IMR-90 (cell line): ENCODE results near the gene IL16. TPM values are rescaled to one million over a fixed set of nuclear protein-coding genes. Genes with fewer than 3 reads are reported as not detected.
A peak's percentile ranks its signal among the peaks of the same experiment; 100 is the strongest.

Source experiments
- ATAC-seq: fragments of 200-7000 bp; cut with Tn5 transposase; 2 replicates; pipeline ENCODE4 v1.9.1; 2020; ENCODE audit warnings: low read depth, mild to moderate bottlenecking, moderate library complexity
- BruUV-seq: library from RNA; stranded (reverse); fragments of 400-500 nt; replicated peaks from 2 replicates; lab custom pipeline; 2021; lab: Mats Ljungman, UMichigan
- CTCF ChIA-PET: fragments of 300-600 bp; formaldehyde crosslinking; extraction: SDS; loops from one replicate; lab custom pipeline; 2021; ENCODE audit warnings: antibody characterized with exemption; lab: Yijun Ruan, JAX
- POLR2A ChIA-PET: fragments of 300-600 bp; sonication (Branson Sonifier 250); formaldehyde crosslinking; loops from one replicate; lab custom pipeline; 2022; ENCODE audit warnings: antibody characterized with exemption; ENCODE audit not compliant: unreplicated experiment; lab: Charles Lee
- DNase-seq: peaks from one replicate; pipeline ENCODE4 v3.0.0; 2013
- H2AFZ ChIP-seq: replicated peaks from 2 replicates; pipeline ENCODE3; 2013; ENCODE audit warnings: low read length, mild to moderate bottlenecking; ENCODE audit not compliant: poor library complexity
- H2AK5ac ChIP-seq: 2 replicates; pipeline ENCODE4 v1.6.1; 2013; ENCODE audit warnings: low read depth, low read length, inconsistent platforms
- H2AK9ac ChIP-seq: replicated peaks from 2 replicates; pipeline ENCODE3; 2013; ENCODE audit warnings: mild to moderate bottlenecking, low read depth, low read length, moderate library complexity; ENCODE audit not compliant: poor library complexity
- H2BK120ac ChIP-seq: 2 replicates; pipeline ENCODE4 v1.6.1; 2013; ENCODE audit warnings: low read depth, low read length, inconsistent platforms
- H2BK15ac ChIP-seq: 3 replicates; pipeline ENCODE4 v1.6.1; 2013; ENCODE audit warnings: low read depth, low read length, inconsistent platforms
- H2BK20ac ChIP-seq: 2 replicates; pipeline ENCODE4 v1.6.1; 2013; ENCODE audit warnings: low read depth, mild to moderate bottlenecking, inconsistent platforms, low read length, moderate library complexity
- H2BK5ac ChIP-seq: 2 replicates; pipeline ENCODE4 v1.6.1; 2013; ENCODE audit warnings: mild to moderate bottlenecking, low read depth, low read length, inconsistent platforms; ENCODE audit not compliant: poor library complexity, severe bottlenecking
- H3K14ac ChIP-seq: replicated peaks from 2 replicates; pipeline ENCODE4 v1.6.1; 2013; ENCODE audit warnings: low read depth, low read length, inconsistent platforms
- H3K18ac ChIP-seq: 2 replicates; pipeline ENCODE4 v1.6.1; 2013; ENCODE audit warnings: low read depth, low read length, control low read depth
- H3K23ac ChIP-seq: 2 replicates; pipeline ENCODE4 v1.6.1; 2013; ENCODE audit warnings: low read depth, low read length, inconsistent platforms
- H3K27ac ChIP-seq: 2 replicates; pipeline ENCODE4 v1.5.1; 2013; ENCODE audit warnings: mild to moderate bottlenecking, control low read depth, low read length; ENCODE audit not compliant: insufficient read depth
- H3K27me3 ChIP-seq: 2 replicates; pipeline ENCODE4 v1.6.1; 2013; ENCODE audit warnings: low read length; ENCODE audit not compliant: control insufficient read depth, insufficient read depth
- H3K36me3 ChIP-seq: 2 replicates; pipeline ENCODE4 v1.6.1; 2013; ENCODE audit warnings: low read length, mixed read lengths; ENCODE audit not compliant: control insufficient read depth, insufficient read depth
- H3K4ac ChIP-seq: 2 replicates; pipeline ENCODE4 v1.6.1; 2013; ENCODE audit warnings: low read depth, low read length, inconsistent platforms
- H3K4me1 ChIP-seq: 2 replicates; pipeline ENCODE4 v1.6.1; 2013; ENCODE audit warnings: low read length, mixed read lengths; ENCODE audit not compliant: control insufficient read depth, insufficient read depth
- H3K4me2 ChIP-seq: 2 replicates; pipeline ENCODE4 v1.6.1; 2013; ENCODE audit warnings: low read depth, mild to moderate bottlenecking, control low read depth, low read length, moderate library complexity
- H3K4me3 ChIP-seq: 2 replicates; pipeline ENCODE4 v1.5.1; 2013; ENCODE audit warnings: low read depth, mild to moderate bottlenecking, control low read depth, low read length, moderate library complexity; ENCODE audit not compliant: insufficient read depth
- H3K56ac ChIP-seq: 2 replicates; pipeline ENCODE4 v1.6.1; 2013; ENCODE audit warnings: low read length, inconsistent platforms; ENCODE audit not compliant: insufficient read depth; ENCODE audit errors: extremely low read depth
- H3K79me1 ChIP-seq, 2 experiments: 2 replicates each; pipeline ENCODE4 v1.6.1; 2013; ENCODE audit warnings: low read length in 2 of 2, inconsistent platforms in 1 of 2, low read depth in 1 of 2
- H3K9ac ChIP-seq: 2 replicates; pipeline ENCODE4 v1.6.1; 2013; ENCODE audit warnings: low read depth, low read length, control low read depth
- H3K9me1 ChIP-seq: 2 replicates; pipeline ENCODE4 v1.6.1; 2013; ENCODE audit warnings: low read length, inconsistent platforms; ENCODE audit not compliant: insufficient read depth
- H3K9me3 ChIP-seq: 2 replicates; pipeline ENCODE4 v1.6.1; 2013; ENCODE audit warnings: low read length; ENCODE audit not compliant: control insufficient read depth, insufficient read depth
- H4K20me1 ChIP-seq: 2 replicates; pipeline ENCODE4 v1.6.1; 2013; ENCODE audit warnings: low read length, inconsistent platforms; ENCODE audit not compliant: insufficient read depth
- H4K5ac ChIP-seq: 2 replicates; pipeline ENCODE4 v1.6.1; 2013; ENCODE audit warnings: mild to moderate bottlenecking, low read depth, low read length, control low read depth
- H4K8ac ChIP-seq, 2 experiments: 2 replicates each; pipeline ENCODE4 v1.6.1; 2013; ENCODE audit warnings: low read depth in 2 of 2, low read length in 2 of 2, control low read depth in 1 of 2, inconsistent platforms in 1 of 2
- H4K91ac ChIP-seq: 2 replicates; pipeline ENCODE4 v1.6.1; 2013; ENCODE audit warnings: low read depth, low read length, inconsistent platforms; ENCODE audit not compliant: insufficient read depth
- BHLHE40 ChIP-seq: fragments of 150-350 bp; IDR thresholded peaks from 2 replicates; pipeline ENCODE4 v1.6.1; 2016; ENCODE audit warnings: mild to moderate bottlenecking, low read depth, low read length
- CEBPB ChIP-seq: IDR thresholded peaks from 2 replicates; pipeline ENCODE4 v1.6.1; 2012; ENCODE audit warnings: low read depth, low read length, improper control_type of control experiment
- CHD1 ChIP-seq: IDR thresholded peaks from 2 replicates; pipeline ENCODE4 v1.6.1; 2012; ENCODE audit warnings: low read depth, low read length, improper control_type of control experiment
- CTCF ChIP-seq: conservative IDR thresholded peaks from 2 replicates; pipeline ENCODE4 v1.5.1; 2012; ENCODE audit warnings: mild to moderate bottlenecking, low read depth, low read length, improper control_type of control experiment
- ELK1 ChIP-seq: fragments of 150-350 bp; IDR thresholded peaks from 2 replicates; pipeline ENCODE4 v1.6.1; 2016; ENCODE audit warnings: low read depth, mild to moderate bottlenecking, low read length, moderate library complexity, borderline replicate concordance
- FOS ChIP-seq: fragments of 150-350 bp; IDR thresholded peaks from 2 replicates; pipeline ENCODE4 v1.6.1; 2016; ENCODE audit warnings: low read depth, low read length
- MAFK ChIP-seq: IDR thresholded peaks from 2 replicates; pipeline ENCODE4 v1.6.1; 2012; ENCODE audit warnings: low read depth, low read length, improper control_type of control experiment
- MAZ ChIP-seq: IDR thresholded peaks from 2 replicates; pipeline ENCODE4 v1.6.1; 2012; ENCODE audit warnings: low read depth, mild to moderate bottlenecking, low read length, improper control_type of control experiment, moderate library complexity, borderline replicate concordance
- MXI1 ChIP-seq: IDR thresholded peaks from 2 replicates; pipeline ENCODE4 v1.6.1; 2012; ENCODE audit warnings: low read depth, mild to moderate bottlenecking, low read length, moderate library complexity, borderline replicate concordance
- NFE2L2 ChIP-seq: fragments of 150-350 bp; IDR thresholded peaks from 2 replicates; pipeline ENCODE4 v1.6.1; 2016; ENCODE audit warnings: low read depth, mild to moderate bottlenecking, low read length
- POLR2A ChIP-seq: IDR thresholded peaks from 2 replicates; pipeline ENCODE4 v1.6.1; 2012; ENCODE audit warnings: mild to moderate bottlenecking, low read depth, low read length
- RAD21 ChIP-seq: IDR thresholded peaks from 2 replicates; pipeline ENCODE4 v1.6.1; 2012; ENCODE audit warnings: low read length, improper control_type of control experiment
- RCOR1 ChIP-seq: IDR thresholded peaks from 2 replicates; pipeline ENCODE4 v1.6.1; 2012; ENCODE audit warnings: mild to moderate bottlenecking, low read length, improper control_type of control experiment; ENCODE audit not compliant: insufficient replicate concordance
- RFX5 ChIP-seq: IDR thresholded peaks from 2 replicates; pipeline ENCODE4 v1.8.0; 2012; ENCODE audit warnings: low read depth, mild to moderate bottlenecking, low read length, moderate library complexity
- SMC3 ChIP-seq: fragments of 150-350 bp; IDR thresholded peaks from 2 replicates; pipeline ENCODE4 v1.6.1; 2016; ENCODE audit warnings: low read depth, mild to moderate bottlenecking, antibody characterized with exemption, low read length, moderate library complexity
- USF2 ChIP-seq: fragments of 150-350 bp; IDR thresholded peaks from 2 replicates; pipeline ENCODE4 v1.6.1; 2017; ENCODE audit warnings: mild to moderate bottlenecking, antibody characterized with exemption, low read length, low read depth
- WGBS, 2 experiments: methylation state at CpG; one replicate each; pipeline versions ENCODE4 v1.1.5 to v1.1.7; 2013; ENCODE audit warnings: missing lambda C conversion rate in 2 of 2; ENCODE audit not compliant: insufficient read length in 1 of 2; ENCODE audit errors: extremely low coverage in 2 of 2; 5-methylcytosine and 5-hydroxymethylcytosine counted together
- dilution Hi-C: fragments of 300-500 bp; cut with HindIII; formaldehyde crosslinking; loops from one replicate; pipeline ENCODE4 v1.14.3; 2018; ENCODE audit warnings: low sequenced_read_pairs; ENCODE audit not compliant: unreplicated experiment
- in situ Hi-C: fragments of 300-500 bp; cut with MboI; formaldehyde crosslinking; loops from 3 replicates; pipeline ENCODE4 v1.14.3; 2019; ENCODE audit warnings: low sequenced_read_pairs, inconsistent platforms, mixed read lengths
- intact Hi-C: fragments of 100-400 bp; cut with micrococcal nuclease; formaldehyde crosslinking; loops from 2 replicates; pipeline ENCODE4 v1.10.0; 2022
- polyA plus RNA-seq, 3 experiments: library from polyadenylated mRNA; depleted of rRNA; stranded (reverse); fragments of >200 nt; gene quantifications; 2 replicates each; pipeline ENCODE4 v1.2.3, GENCODE V29; 2012; ENCODE audit warnings: low replicate concordance in 1 of 3
- total RNA-seq: library from RNA; depleted of rRNA; stranded (reverse); fragments of >200 nt; gene quantifications from 2 replicates; pipeline ENCODE4 v1.2.3, GENCODE V29; 2012

IL16 gene
- total and polyA plus RNA-seq, 2 of the 4 experiments (the other 2 are of a cell fraction): 0.18 to 0.27 TPM

GRCh38 chr15:81329446-81329845 lies 132.8 kb downstream of the IL16 start:
- Histone ChIP-seq H2BK120ac (0 out of 2 replicates have a peak overlapping the region, but pooled peaks have one; percentile 26), H2AK9ac (peak overlapping the region; percentile 22), H2BK5ac (peak overlapping the region; percentile 15), H3K14ac (no peak overlapping the region), H3K79me1 (peaks cover 7 to 22% of the 10 kb centered on the region in 2 experiments; a peak in 3 of 4 replicates), H2BK15ac (0 out of 3 replicates have a peak overlapping the region, but pooled peaks have one; percentile 22), H3K9me1 (peaks cover 20% of the 10 kb centered on the region), H4K20me1 (no peaks in the 10 kb centered on the region), H4K91ac (no peak overlapping the region), H3K4me3 (no peak overlapping the region), H4K5ac (peak overlapping the region; percentile 3; the same call in 1 of the 2 replicates), H3K27me3 (no peaks in the 10 kb centered on the region), H4K8ac (no peak overlapping the region), H3K56ac (no peak overlapping the region), H3K27ac (no peak overlapping the region), H3K36me3 (no peaks in the 10 kb centered on the region), H3K4ac (no peak overlapping the region), H3K18ac (peak overlapping the region; percentile 58; the same call in 1 of the 2 replicates), H3K9ac (no peak overlapping the region), H2BK20ac (peak overlapping the region; percentile 33; the same call in 1 of the 2 replicates), H3K9me3 (no peaks in the 10 kb centered on the region), H3K4me2 (no peak overlapping the region), H3K4me1 (peaks cover 22% of the 10 kb centered on the region), H3K23ac (no peak overlapping the region), H2AK5ac (0 out of 2 replicates have a peak overlapping the region, but pooled peaks have one; percentile 13), H2AFZ (no peak overlapping the region)
- TF ChIP-seq CEBPB (no peak), BHLHE40 (no peak), RFX5 (no peak), NFE2L2 (no peak), CTCF (no peak), SMC3 (no peak), FOS (no peak), USF2 (no peak), RAD21 (no peak), POLR2A (no peak), MXI1 (no peak), RCOR1 (no peak), MAFK (no peak), CHD1 (no peak), MAZ (no peak), ELK1 (no peak)
- intact Hi-C loops (loop anchor here (5.0 kb wide), 1 partner anchor 58 kb away; no protein-coding TSS in a partner anchor), dilution Hi-C loops (no loop called here), in situ Hi-C loops (no loop called here)
- no TSS peak for BruUV-seq
- ATAC-seq (no peak), DNase-seq (no peak)
- WGBS, 2 experiments: no CpG with 5 or more reads among the region's 2 CpGs
- POLR2A ChIA-PET: no interaction called here
- CTCF ChIA-PET: no interaction called here
